Measurements from ENCODE around the gene SLC35G6.

DNA sequence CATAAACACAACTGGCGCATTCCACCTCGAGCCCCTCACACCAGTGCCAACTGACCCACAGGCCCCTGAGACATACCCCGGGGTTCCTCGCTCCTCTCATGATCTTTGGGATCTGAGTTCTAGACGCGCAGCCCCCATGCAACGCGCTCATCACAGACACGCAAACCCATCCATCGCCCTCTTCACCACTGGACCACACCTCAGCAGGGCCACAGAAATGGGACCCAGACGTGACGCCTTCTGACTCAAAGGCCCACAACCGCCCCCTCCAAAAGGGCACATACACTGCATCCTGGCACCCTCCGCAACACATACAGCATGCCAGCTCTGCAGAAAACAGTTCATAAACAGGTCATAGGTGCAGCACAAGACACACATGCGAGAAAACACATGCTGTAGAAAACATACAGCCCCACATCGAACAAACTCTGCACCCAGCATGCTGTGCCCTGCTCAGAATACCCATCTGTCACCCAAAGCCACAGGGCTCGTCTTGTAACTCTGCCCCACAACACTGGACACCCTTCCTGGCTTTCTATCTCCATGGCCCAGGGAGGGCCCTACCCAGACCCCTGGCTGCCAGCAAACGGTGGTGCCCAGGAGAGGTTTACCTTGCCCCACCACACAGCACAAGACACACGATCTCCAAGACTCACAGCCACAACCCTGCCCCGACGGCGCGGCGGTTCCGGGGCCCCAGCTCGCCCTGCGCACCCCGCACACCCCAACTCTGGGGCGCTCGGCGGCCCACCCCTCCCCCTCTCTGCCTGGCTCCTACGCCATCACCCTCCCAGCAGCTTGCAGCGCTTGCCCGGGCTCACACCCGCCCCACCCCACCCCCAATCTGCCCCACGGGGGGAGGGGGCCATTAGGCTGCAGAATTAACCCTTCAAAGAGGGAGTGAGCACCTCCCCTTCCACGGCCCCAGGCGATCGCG is 2.7 kb upstream of the SLC35G6 start:
- no peak for TF ChIP-seq CTCF (IDR thresholded peaks at IDR 0.05)
- TF ChIP-seq POLR2AphosphoS5 (IDR thresholded peaks at IDR 0.05; ENCODE audit: low read depth, low read length): no peak
- no peak for TF ChIP-seq TCF7L2 (IDR thresholded peaks at IDR 0.05; ENCODE audit: low read depth, low read length)
- 0 out of 2 replicates have a peak, but pooled peaks have one; percentile 19 for TF ChIP-seq SIN3A (IDR thresholded peaks at IDR 0.05; ENCODE audit: borderline replicate concordance, insufficient read depth, low read depth, low read length)
- TF ChIP-seq, protein P1, sequence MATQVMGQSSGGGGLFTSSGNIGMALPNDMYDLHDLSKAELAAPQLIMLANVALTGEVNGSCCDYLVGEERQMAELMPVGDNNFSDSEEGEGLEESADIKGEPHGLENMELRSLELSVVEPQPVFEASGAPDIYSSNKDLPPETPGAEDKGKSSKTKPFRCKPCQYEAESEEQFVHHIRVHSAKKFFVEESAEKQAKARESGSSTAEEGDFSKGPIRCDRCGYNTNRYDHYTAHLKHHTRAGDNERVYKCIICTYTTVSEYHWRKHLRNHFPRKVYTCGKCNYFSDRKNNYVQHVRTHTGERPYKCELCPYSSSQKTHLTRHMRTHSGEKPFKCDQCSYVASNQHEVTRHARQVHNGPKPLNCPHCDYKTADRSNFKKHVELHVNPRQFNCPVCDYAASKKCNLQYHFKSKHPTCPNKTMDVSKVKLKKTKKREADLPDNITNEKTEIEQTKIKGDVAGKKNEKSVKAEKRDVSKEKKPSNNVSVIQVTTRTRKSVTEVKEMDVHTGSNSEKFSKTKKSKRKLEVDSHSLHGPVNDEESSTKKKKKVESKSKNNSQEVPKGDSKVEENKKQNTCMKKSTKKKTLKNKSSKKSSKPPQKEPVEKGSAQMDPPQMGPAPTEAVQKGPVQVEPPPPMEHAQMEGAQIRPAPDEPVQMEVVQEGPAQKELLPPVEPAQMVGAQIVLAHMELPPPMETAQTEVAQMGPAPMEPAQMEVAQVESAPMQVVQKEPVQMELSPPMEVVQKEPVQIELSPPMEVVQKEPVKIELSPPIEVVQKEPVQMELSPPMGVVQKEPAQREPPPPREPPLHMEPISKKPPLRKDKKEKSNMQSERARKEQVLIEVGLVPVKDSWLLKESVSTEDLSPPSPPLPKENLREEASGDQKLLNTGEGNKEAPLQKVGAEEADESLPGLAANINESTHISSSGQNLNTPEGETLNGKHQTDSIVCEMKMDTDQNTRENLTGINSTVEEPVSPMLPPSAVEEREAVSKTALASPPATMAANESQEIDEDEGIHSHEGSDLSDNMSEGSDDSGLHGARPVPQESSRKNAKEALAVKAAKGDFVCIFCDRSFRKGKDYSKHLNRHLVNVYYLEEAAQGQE (IDR thresholded peaks at IDR 0.05; ENCODE audit: insufficient read depth in 1 of 2, low read depth in 2 of 2, low read length in 1 of 2): no peak
